ENCODE data around the gene OR7C1. TPM values are rescaled to one million over a fixed set of nuclear protein-coding genes. Genes with fewer than 3 reads are reported as not detected.

Gene OR7C1
- total RNA-seq, result not detected in 2 replicates

GRCh38 chr19:14835011-14835410 lies at the start of gene OR7C1, which contains the start of gene OR7A5:
Gene OR7C1 (minus strand): TSS chr19:14835185. CDS start chr19:14800136, 35,049 bp downstream.
Gene OR7A5 (minus strand): TSS chr19:14835185. CDS start chr19:14828241, 6,944 bp downstream.

GRCh38 chr19:14848822-14849221 lies 13.8 kb upstream of the OR7C1 start, which contains the start of gene OR7A10:
Gene OR7A10 (minus strand): TSS chr19:14848922. CDS start chr19:14841877, 7,045 bp downstream.

GRCh38 chr19:14778110-14778845 lies 56.7 kb downstream of the OR7C1 start, which contains the start of gene ADGRE2:
Gene ADGRE2 (minus strand): TSS chr19:14778560. CDS start chr19:14776756, 1,804 bp downstream.

Other genes starting within 250 kb of the OR7C1 start
- gene ADGRE3, start 160.3 kb downstream of the OR7C1 start, total RNA-seq, result not detected in 2 replicates
- gene ZNF333, start 145.1 kb downstream of the OR7C1 start, total RNA-seq, result 22.5 and 27.1 TPM in 2 replicates
- 0.13 and 0.30 TPM in 2 replicates for gene ADGRE2, start 56.6 kb downstream of the OR7C1 start, total RNA-seq
- not detected in 2 replicates for gene OR7A5, start within 50 bp of the OR7C1 start, total RNA-seq
- gene OR7A10, start 13.7 kb upstream of the OR7C1 start, total RNA-seq, result not detected in 2 replicates
- gene OR7A17, start 50.9 kb upstream of the OR7C1 start, total RNA-seq, result not detected in 2 replicates
- not detected in 2 replicates for gene OR7C2, start 106.3 kb upstream of the OR7C1 start, total RNA-seq
- not detected in 2 replicates for gene SLC1A6, start 144.7 kb upstream of the OR7C1 start, total RNA-seq
- not detected in 2 replicates for gene CASP14, start 214.3 kb upstream of the OR7C1 start, total RNA-seq
- not detected in 2 replicates for gene OR1I1, start 247.0 kb upstream of the OR7C1 start, total RNA-seq

Measured in smooth muscle cell of the pulmonary artery (primary cell).